Measurements from ENCODE around the gene DNAAF6.
A peak's percentile ranks its signal among the peaks of the same experiment; 100 is the strongest.
"Not testable (repeated sequence)": the region's sequence is repeated elsewhere in the genome, so short reads cannot be mapped to it uniquely, and the experiment has no call there.

DNAAF6 gene

DNA sequence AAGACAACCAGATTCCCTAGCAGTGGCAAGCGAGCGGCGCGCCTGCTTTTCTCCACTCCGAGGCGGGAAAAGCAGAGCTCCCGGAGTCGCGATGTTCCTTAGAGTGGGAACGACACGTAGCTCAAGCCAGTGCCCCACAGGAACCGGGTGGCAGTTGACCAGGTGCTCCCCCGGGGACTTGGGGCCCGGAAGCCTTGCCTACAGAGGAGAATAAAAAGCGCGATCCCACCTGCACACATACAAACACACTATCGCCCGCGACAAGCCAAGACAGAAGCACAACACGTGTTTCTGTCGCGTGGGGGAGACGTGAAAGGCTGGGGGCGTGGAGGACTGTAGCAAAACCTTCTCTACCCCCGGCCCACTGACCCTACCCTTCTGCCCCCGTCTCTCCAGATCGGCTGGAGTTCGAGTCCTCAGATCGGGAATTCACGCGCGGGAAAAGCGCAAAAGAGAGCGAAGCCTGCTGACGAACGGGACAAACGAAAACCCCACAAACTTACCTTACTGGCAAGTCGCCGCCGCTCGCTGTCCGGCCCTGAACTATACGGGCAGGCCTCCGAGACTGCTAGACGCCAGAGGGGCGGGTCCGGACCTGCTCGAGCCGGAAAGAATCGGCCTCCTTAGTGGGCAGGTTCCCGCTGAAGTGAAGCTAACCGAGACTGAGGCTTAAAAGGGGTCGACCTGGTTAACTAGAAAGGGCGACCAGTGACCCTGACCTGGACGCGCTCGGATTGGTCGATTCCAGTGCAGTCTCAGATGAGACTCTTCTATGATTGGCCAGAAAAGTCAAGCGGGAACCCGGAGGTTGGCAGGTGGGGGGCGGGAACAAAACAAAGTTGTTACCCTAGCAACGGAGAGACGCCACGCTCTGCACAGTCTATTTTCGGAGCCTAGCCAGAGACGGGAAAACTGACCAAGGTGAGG, at the start of gene DNAAF6, which contains the start of gene NUP62CL:
Gene DNAAF6, plus strand, starts transcription at position 842 of the 927 bp plus-strand sequence. CDS start 6,265 bp downstream, outside the sequence.
Gene NUP62CL, minus strand, starts transcription at position 664 of the 927 bp plus-strand sequence. CDS start 31,287 bp downstream, outside the sequence.
- peak in 8 of 14 donors; percentile 0 to 39 (median 10) for DNase-seq

DNA sequence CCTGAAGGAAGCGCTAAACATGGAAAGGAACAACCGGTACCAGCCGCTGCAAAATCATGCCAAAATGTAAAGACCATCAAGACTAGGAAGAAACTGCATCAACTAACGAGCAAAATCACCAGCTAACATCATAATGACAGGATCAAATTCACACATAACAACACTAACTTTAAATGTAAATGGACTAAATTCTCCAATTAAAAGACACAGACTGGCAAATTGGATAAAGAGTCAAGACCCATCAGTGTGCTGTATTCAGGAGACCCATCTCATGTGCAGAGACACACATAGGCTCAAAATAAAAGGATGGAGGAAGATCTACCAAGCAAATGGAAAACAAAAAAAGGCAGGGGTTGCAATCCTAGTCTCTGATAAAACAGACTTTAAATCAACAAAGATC, 48.8 kb upstream of the DNAAF6 start:
- not testable (repeated sequence) for DNase-seq

DNA sequence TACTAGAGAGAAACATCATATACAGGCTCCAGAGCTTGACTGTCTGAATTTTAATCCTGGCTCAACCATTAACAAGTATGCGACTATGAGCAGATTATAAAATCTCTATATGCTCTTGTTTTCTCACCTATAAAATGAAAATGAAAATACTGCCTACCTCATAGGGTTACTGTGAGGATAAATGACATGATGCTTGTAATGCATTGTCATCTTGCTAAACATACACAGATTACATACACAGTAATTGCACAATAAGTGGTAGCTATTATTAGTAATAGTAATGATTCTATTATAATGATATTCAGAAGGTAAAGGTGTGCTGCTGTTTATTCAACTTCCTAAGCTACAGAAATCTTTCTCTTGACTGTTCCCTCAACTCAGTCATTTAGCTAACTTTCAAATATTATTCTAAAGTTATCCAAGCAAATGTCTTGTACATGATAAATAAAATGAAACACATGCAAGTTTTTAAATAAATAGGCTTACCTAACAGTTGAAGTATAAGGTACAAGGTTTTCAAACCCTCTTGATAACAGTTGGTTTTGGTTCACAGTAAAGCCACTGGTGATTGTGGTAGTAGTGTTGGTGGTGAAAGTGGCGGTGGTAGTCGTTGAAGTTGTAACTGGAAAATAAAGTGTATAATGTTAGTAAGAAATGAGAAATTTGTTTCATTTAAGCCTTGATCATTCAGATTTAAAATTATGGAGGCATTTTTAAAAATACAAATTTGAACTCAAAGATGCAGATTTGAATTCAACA, 39.1 kb upstream of the DNAAF6 start:
- no peak for DNase-seq

- DNase-seq, result no peak
Observed at GRCh38 chrX:107168257-107168656, 38.2 kb upstream of the DNAAF6 start.

DNA sequence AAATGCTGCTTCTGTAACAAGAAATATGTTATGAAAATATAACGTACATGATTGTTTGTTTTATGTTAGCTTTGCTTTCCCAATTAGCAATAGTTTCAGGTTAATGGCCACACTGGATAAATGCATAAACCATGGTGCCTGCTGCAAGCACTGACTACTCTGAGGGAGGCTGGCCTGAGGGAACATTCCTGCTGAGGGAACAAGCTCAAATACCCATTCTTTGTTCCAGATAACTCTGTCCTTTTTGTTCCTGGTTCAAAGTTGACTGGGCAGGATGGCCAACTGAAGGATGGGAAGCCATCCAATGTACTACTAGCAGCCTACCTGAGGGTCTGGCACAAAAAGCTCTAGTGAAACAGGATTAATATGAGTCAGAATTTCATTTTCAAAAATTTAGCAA, 37.7 kb upstream of the DNAAF6 start:
- DNase-seq, result no peak

DNA sequence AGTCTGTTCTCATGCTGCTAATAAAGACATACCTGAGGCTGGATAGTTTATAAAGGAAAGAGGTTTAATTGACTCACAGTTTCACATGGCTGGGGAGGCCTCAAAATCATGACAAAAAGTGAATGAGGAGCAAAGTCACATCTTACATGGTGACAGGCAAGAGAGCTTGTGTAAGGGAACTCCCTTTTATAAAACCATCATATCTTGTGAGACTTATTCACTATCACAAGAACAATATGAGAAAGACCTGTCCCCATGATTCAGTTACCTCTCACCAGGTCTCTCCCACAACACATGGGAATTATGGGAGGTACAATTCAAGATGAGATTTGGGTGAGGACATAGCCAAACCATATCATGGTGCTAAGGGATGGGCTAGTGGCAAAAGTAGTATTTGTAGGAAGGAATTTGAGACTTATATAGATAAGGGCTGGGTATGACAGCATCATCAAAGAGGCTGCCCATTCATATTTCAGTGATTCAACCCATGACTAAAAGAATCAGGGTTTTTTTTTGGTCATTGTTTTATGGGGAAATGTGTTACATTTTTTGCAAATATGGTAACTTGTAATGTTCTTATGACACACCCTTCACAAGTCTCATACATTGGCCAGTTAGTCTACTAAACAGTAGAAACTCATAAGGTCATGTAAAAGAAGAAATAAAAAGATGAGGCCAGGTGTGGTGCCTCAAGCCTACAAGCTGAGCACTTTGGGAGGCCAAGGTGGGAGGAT, 34.9 kb upstream of the DNAAF6 start:
- no peak for DNase-seq

- no peak for DNase-seq
Observed at GRCh38 chrX:107197319-107197718, 9.1 kb upstream of the DNAAF6 start.

DNA sequence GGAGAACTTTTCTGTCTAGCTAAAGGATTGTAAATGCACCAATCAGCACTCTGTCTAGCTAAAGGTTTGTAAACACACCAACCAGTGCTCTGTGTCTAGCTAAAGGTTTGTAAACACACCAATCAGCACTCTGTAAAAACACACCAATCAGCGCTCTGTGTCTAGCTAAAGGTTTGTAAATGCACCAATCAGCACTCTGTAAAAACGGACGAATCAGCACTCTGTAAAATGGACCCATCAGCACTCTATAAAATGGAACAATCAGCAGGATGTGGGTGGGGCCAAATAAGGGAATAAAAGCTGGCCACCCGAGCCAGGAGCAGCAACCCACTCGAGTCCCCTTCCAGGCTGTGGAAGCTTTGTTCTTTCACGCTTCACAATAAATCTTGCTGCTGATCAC, 8.3 kb upstream of the DNAAF6 start:
- DNase-seq, result not testable (repeated sequence)

DNA sequence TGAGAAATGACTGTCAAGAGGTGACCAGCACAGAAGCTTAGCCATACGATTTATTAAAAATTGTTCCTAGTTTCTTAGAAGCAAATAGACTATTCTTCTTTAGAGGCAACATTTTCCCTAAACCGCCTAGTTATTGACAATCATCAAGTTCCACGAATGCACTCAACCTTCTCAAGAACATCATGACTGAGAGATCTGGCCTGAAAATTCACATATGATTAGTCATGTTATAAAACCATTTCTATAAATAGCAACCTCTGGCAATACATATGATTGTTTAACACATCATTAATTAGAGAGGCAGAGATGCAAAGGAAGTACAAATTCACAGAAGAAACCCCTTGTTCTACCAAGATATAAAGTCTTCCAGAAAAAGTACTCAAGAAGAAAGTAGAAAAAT, 6.9 kb upstream of the DNAAF6 start:
- DNase-seq, result no peak

GRCh38 chrX:107204068-107204605, 2.3 kb upstream of the DNAAF6 start:
- no peak for DNase-seq

- no peak for DNase-seq
Observed at GRCh38 chrX:107206697-107207065, 270 bp downstream of the DNAAF6 start.

DNA sequence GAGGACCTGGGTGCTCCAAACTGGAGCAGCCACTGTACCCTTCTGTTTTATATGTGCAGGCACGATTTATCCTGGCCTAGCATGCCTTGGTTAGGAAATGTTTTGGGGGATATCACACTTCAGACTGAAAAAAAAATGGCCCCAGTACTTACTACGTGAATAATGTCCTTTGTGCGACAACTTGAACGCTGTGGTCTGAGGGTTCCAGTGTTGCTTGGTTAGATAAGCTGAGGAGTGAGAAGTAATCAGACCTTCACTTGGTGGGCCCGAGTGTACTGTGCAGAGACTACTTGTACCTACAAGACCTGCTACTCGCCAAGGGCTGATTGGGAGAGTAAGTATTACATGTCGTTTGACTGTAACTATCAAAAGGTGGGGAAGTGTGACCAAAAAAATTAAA, 678 bp downstream of the DNAAF6 start:
- no peak for DNase-seq

GRCh38 chrX:107207943-107208342, 1.5 kb downstream of the DNAAF6 start:
- no peak for DNase-seq

GRCh38 chrX:107213477-107213876, 7.1 kb downstream of the DNAAF6 start:
- DNase-seq, result no peak

- no peak for DNase-seq
Observed at GRCh38 chrX:107226757-107227156, 20.3 kb downstream of the DNAAF6 start.

DNA sequence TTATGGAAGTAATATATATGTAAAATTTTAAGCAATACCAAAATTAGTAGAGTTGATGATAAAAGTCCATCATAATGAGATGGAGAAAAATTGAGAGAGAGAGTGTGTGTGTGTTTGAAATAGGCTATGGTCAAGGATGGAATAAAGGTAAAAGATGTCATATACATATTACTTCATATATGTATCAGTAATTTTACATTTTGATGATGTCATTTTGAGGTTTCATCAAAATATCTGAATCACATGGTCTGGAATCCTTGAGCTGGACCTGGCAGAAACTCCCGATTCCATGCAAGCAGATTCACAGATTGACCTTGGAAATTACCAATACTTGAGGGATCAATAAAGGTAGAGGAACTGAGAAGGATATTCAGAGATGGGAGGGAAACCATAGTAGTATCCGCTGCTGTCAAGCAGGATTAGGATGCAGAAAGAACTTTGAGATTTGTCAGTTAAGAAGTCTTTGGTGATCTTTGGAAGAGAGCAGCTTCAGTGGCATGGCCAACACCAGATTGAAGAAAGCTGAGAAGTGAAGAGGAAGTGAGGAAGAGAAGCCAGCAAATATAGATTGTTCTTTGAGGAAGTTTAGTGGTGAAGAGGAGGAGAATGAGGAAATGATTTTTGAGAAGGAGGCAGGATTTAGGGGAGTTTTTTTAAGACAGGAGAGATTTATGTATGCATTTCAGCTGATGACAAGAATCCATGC, 21.5 kb downstream of the DNAAF6 start:
- no peak for DNase-seq

- no peak for DNase-seq
Observed at GRCh38 chrX:107228486-107228819, 22.0 kb downstream of the DNAAF6 start.

- peak in 1 of 14 donors; percentile 0 for DNase-seq
Observed at GRCh38 chrX:107272431-107272921, 66.1 kb downstream of the DNAAF6 start.

DNA sequence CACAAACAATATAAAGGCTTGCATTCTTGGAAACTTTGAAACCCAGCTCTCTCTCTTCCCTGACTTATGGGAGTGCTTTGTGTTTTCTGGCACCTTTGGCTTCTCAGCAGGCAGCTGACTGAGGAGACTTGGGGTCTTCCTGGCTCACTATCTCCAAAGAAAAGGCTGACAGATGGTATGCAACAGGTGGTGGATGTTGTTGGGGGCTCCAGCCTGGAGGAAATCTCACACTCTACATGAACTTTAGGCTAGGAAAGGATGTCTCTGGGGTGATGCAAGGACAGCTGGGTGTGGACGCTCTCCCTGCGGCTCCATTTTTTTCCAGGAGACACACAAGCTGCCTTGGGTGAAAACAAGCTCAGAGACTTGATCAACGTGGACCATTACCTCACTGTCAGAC, 67.4 kb downstream of the DNAAF6 start:
- DNase-seq, result no peak

DNA sequence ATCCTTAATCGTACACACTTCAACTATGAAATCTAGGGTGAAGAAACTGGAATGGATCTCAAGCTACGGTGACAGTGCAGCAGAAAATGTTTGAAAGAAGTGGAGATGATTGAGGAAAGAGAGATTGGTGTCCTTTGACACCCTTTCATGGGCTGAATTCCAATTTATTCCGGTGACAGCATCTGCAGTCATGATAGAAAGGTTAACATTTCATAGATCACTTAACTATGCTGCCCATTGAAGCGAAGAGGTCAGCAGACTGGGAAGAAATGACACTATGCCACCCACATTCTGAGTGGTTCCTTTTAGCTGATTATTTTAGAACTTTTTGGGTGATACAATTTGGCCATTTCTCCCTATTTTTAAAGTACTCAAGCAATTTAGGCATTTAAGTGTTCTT, 82.3 kb downstream of the DNAAF6 start:
- DNase-seq, result no peak

- no peak for DNase-seq
Observed at GRCh38 chrX:107290019-107290418, 83.6 kb downstream of the DNAAF6 start.

DNA sequence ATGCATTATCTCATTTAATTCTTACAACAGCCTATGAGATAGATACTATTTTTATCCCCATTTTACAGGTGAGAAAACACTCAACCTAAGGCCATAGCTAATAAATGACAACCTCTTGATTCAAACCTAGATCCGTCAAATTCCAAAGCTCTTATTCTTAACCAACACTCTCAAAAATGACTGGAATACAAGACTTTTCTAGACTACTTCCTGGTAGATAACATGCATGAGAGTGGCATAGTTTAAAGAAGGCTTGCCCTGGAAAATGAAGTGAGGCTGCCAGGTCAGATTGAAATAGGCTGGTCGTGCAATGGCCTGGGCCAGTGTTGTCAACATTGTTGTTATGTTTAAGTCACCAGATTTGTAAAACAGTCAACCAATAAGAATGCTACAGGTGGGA, 86.6 kb downstream of the DNAAF6 start:
- DNase-seq, result no peak
